ENCODE data around the gene C3AR1. TPM values are rescaled to one million over a fixed set of nuclear protein-coding genes. Genes with fewer than 3 reads are reported as not detected.
A peak's percentile ranks its signal among the peaks of the same experiment; 100 is the strongest.

C3AR1 gene
- total RNA-seq, 1 experiment from 2014 or later = 0.09 TPM

DNA sequence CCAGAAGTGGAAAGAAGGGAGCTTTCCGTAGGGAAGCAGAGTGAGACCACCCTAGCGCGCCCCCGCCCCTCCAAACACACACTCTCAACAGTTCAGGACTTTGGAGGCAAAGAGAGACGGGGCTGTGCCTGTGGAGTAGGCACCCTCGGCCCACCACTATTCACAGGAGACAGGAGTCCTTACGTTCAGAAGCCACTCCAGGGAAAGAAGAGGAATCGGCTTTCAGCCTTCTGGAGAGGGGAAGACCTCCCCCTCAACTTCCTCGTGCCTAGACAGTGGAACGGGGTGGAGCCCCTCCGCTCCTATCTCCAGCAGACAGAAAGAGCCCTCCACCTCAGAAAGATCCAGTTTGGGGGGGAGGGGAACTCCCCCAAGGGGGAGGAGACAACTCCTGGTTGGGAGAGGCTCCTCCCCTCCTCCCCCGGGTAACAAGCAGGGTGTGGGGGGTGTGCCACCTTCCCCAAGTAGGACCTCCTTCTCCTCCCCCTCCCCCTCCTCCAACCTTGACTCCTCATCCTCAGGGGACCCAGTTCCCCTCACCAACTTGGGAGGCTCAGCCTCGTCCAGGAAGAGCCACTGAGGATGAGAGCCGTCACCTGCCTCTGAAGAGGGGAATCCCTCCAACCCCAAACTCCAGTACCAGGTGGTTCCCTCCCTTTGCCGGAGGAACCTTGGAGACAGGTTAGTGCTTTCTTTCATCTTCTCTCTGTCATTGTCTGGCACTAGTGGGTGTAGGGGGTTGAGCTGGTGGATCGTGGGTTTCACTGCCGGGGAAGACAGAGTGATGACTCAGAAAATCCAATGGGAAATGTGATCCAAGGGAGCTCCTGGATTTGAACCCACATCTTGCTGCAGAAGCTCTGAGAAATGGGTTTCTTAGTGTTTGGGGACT lies 32.8 kb downstream of the C3AR1 start:
- Mint-ChIP-seq H3K36me3 (no peaks in the 10 kb centered on the region), H3K27me3 (ENCODE audit: low read depth) (no peaks in the 10 kb centered on the region), H3K27ac (peak overlapping the region; percentile 90), H3K9me3 (no peaks in the 10 kb centered on the region), H3K4me3 (peak overlapping the region; percentile 86), H3K4me1 (peaks cover 56% of the 10 kb centered on the region)
- ChIA-PET POLR2A (interaction anchor here (0.9 kb wide), 1 partner anchor 170 kb away, joined by 4 read pairs; no protein-coding TSS in a partner anchor), CTCF (interaction anchor here (0.6 to 2.0 kb wide), 4 partner anchors 11 to 100 kb away, joined by 3 to 11 read pairs (median 6); no protein-coding TSS in a partner anchor)
- 0 out of 2 replicates have a peak, but pooled peaks have one; percentile 10 for TF ChIP-seq KAT7 (CRISPR knock-in tag; IDR thresholded peaks at IDR 0.05; ENCODE audit: borderline replicate concordance)
- TF ChIP-seq NR1H2 (CRISPR knock-in tag; IDR thresholded peaks at IDR 0.05) = no peak
- TF ChIP-seq, protein P1, sequence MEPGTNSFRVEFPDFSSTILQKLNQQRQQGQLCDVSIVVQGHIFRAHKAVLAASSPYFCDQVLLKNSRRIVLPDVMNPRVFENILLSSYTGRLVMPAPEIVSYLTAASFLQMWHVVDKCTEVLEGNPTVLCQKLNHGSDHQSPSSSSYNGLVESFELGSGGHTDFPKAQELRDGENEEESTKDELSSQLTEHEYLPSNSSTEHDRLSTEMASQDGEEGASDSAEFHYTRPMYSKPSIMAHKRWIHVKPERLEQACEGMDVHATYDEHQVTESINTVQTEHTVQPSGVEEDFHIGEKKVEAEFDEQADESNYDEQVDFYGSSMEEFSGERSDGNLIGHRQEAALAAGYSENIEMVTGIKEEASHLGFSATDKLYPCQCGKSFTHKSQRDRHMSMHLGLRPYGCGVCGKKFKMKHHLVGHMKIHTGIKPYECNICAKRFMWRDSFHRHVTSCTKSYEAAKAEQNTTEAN (CRISPR knock-in tag; IDR thresholded peaks at IDR 0.05) = 0 out of 2 replicates have a peak, but pooled peaks have one; percentile 29
- TF ChIP-seq, protein P2, sequence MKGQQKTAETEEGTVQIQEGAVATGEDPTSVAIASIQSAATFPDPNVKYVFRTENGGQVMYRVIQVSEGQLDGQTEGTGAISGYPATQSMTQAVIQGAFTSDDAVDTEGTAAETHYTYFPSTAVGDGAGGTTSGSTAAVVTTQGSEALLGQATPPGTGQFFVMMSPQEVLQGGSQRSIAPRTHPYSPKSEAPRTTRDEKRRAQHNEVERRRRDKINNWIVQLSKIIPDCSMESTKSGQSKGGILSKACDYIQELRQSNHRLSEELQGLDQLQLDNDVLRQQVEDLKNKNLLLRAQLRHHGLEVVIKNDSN (CRISPR knock-in tag; IDR thresholded peaks at IDR 0.05) = no peak
- TF ChIP-seq ZNF317 (CRISPR knock-in tag; IDR thresholded peaks at IDR 0.05; ENCODE audit: borderline replicate concordance, low read depth) = 0 out of 2 replicates have a peak, but pooled peaks have one; percentile 19
- peak; percentile 34; the same call in 1 of the 2 replicates for TF ChIP-seq TEAD1 (CRISPR knock-in tag; IDR thresholded peaks at IDR 0.05)
- TF ChIP-seq, protein P3, sequence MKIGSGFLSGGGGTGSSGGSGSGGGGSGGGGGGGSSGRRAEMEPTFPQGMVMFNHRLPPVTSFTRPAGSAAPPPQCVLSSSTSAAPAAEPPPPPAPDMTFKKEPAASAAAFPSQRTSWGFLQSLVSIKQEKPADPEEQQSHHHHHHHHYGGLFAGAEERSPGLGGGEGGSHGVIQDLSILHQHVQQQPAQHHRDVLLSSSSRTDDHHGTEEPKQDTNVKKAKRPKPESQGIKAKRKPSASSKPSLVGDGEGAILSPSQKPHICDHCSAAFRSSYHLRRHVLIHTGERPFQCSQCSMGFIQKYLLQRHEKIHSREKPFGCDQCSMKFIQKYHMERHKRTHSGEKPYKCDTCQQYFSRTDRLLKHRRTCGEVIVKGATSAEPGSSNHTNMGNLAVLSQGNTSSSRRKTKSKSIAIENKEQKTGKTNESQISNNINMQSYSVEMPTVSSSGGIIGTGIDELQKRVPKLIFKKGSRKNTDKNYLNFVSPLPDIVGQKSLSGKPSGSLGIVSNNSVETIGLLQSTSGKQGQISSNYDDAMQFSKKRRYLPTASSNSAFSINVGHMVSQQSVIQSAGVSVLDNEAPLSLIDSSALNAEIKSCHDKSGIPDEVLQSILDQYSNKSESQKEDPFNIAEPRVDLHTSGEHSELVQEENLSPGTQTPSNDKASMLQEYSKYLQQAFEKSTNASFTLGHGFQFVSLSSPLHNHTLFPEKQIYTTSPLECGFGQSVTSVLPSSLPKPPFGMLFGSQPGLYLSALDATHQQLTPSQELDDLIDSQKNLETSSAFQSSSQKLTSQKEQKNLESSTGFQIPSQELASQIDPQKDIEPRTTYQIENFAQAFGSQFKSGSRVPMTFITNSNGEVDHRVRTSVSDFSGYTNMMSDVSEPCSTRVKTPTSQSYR (CRISPR knock-in tag; IDR thresholded peaks at IDR 0.05) = peak; percentile 71; the same call in 1 of the 2 replicates
- TF ChIP-seq SP1 (CRISPR knock-in tag; conservative IDR thresholded peaks at IDR 0.05) = peak; percentile 59; the same call in 1 of the 2 replicates
- TF ChIP-seq FOXJ3 (CRISPR knock-in tag; IDR thresholded peaks at IDR 0.05; ENCODE audit: borderline replicate concordance) = no peak
- TF ChIP-seq, protein P4, sequence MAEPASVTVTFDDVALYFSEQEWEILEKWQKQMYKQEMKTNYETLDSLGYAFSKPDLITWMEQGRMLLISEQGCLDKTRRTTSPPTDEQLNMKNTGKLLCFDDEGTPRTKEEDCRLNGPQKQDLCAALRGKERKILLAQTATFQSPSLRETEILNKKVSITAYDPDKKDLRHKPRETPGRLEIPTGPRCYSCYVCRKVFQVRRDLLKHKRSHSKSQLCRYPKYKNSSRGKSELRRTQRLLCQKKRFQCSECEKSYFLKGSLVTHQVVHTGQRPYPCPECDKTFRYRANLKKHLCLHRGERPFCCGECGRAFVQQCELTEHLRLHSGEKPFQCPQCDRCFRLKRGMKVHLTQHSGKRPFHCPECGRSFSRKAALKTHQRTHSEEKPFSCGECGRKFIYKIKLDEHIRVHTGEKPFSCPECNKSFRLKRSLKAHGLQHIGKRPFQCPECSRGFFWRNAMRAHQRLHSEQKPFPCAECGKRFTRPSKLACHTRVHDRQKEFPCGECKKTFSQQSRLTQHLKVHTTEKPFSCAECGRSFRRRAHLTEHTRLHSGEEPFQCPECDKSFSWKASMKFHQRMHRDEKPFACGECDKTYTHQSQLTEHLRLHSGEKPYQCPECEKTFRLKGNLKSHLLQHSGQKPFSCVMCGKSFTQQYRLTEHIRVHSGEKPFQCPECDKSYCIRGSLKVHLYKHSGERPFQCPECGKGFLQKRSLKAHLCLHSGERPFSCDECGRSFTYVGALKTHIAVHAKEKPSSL (CRISPR knock-in tag; conservative IDR thresholded peaks at IDR 0.05) = no peak
- TF ChIP-seq, protein P5, sequence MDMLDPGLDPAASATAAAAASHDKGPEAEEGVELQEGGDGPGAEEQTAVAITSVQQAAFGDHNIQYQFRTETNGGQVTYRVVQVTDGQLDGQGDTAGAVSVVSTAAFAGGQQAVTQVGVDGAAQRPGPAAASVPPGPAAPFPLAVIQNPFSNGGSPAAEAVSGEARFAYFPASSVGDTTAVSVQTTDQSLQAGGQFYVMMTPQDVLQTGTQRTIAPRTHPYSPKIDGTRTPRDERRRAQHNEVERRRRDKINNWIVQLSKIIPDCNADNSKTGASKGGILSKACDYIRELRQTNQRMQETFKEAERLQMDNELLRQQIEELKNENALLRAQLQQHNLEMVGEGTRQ (CRISPR knock-in tag; IDR thresholded peaks at IDR 0.05) = 0 out of 2 replicates have a peak, but pooled peaks have one; percentile 20
- DNase-seq (ENCODE audit: low spot score) (peak; percentile 74), ATAC-seq (peak; percentile 76)

DNA sequence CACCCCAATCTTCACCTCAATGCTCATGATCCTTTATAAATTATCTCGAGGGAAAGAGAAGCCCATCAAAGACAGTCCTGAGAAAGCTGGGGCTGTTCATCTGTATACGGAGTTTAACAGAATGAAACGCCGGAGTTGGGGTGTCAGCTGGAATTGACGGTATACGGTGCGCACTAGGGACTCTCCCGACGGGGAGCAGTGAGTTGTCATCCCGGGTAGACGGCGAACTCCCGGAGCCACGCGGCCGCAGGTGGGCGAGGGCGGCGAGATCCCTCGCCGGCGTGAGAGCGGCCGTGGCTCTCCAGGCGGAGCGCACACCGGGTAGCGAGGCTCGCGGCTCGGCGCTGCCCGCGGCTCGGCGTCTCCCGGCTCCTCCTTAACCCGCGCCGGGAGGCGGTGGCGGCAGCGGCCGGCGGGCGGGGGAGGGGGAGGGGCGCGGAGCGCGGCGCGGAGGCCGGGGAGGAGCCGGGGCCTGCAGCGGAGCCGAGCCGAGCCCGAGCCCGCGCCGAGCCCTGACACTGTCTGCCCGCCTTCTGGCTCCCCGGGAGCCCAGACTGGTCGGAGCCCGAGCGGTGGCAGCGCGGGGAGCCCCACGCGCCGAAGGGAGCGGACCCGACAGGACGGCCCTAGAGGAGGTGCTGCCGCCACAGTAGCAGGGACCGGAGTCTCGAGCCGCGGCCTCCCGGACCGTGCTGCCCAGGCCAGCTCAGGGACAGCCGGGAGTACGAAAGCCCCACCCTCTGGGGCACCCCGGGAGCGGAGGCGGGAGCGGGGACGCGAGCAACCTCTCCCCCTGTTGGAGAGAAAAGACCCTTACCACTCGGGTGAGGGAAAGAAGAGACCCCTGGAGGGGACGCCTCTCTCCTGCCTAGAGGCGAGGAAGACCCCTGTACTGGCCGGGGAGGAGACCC lies 33.7 kb downstream of the C3AR1 start, which contains the start of gene FOXJ2:
FOXJ2 (plus strand) TSS at position 475 of the 911 bp plus-strand sequence. CDS start 7,117 bp downstream, outside the sequence.
- H3K27me3 Mint-ChIP-seq (ENCODE audit: low read depth) = no peaks in the 10 kb centered on the region
- H3K27ac Mint-ChIP-seq = peak within 1 kb of the TSS; percentile 90
- H3K9me3 Mint-ChIP-seq = no peaks in the 10 kb centered on the region
- peaks cover 53% of the 10 kb centered on the region for H3K4me1 Mint-ChIP-seq
- peak; percentile 69 for DNase-seq (ENCODE audit: low spot score)
- ChIA-PET CTCF (interaction anchor here (2.9 kb wide), 1 partner anchor 13 kb away, joined by 18 read pairs; no protein-coding TSS in a partner anchor), POLR2A (interaction anchor here (0.9 kb wide), 1 partner anchor 96 kb away, joined by 5 read pairs; no protein-coding TSS in a partner anchor)
- H3K36me3 Mint-ChIP-seq = no peaks in the 10 kb centered on the region
- H3K4me3 Mint-ChIP-seq = peak within 1 kb of the TSS; percentile 86
- ATAC-seq = peak; percentile 65
- no peak for TF ChIP-seq ATF1 (CRISPR knock-in tag; IDR thresholded peaks at IDR 0.05)
- TF ChIP-seq, protein P2 (CRISPR knock-in tag; IDR thresholded peaks at IDR 0.05) = no peak
- TF ChIP-seq MYBL2 (CRISPR knock-in tag; IDR thresholded peaks at IDR 0.05) = no peak
- TF ChIP-seq HMGA2 (CRISPR knock-in tag; IDR thresholded peaks at IDR 0.05) = no peak
- TF ChIP-seq, protein P6, sequence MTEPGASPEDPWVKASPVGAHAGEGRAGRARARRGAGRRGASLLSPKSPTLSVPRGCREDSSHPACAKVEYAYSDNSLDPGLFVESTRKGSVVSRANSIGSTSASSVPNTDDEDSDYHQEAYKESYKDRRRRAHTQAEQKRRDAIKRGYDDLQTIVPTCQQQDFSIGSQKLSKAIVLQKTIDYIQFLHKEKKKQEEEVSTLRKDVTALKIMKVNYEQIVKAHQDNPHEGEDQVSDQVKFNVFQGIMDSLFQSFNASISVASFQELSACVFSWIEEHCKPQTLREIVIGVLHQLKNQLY (CRISPR knock-in tag; IDR thresholded peaks at IDR 0.05) = no peak
- TF ChIP-seq EMX1 (CRISPR knock-in tag; IDR thresholded peaks at IDR 0.05) = no peak
- no peak for TF ChIP-seq GRHL2 (CRISPR knock-in tag; IDR thresholded peaks at IDR 0.05; ENCODE audit: insufficient replicate concordance, severe bottlenecking)
- TF ChIP-seq TEAD1 (CRISPR knock-in tag; IDR thresholded peaks at IDR 0.05) = no peak
- TF ChIP-seq, protein P7, sequence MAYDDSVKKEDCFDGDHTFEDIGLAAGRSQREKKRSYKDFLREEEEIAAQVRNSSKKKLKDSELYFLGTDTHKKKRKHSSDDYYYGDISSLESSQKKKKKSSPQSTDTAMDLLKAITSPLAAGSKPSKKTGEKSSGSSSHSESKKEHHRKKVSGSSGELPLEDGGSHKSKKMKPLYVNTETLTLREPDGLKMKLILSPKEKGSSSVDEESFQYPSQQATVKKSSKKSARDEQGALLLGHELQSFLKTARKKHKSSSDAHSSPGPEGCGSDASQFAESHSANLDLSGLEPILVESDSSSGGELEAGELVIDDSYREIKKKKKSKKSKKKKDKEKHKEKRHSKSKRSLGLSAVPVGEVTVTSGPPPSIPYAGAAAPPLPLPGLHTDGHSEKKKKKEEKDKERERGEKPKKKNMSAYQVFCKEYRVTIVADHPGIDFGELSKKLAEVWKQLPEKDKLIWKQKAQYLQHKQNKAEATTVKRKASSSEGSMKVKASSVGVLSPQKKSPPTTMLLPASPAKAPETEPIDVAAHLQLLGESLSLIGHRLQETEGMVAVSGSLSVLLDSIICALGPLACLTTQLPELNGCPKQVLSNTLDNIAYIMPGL (CRISPR knock-in tag; IDR thresholded peaks at IDR 0.05) = peak; percentile 69; the same call in 1 of the 2 replicates
